ENCODE results near the gene DUS1L. TPM values are rescaled to one million over a fixed set of nuclear protein-coding genes. Genes with fewer than 3 reads are reported as not detected.
A peak's percentile ranks its signal among the peaks of the same experiment; 100 is the strongest.

The DUS1L gene
- total RNA-seq = 24.5 TPM

DNA sequence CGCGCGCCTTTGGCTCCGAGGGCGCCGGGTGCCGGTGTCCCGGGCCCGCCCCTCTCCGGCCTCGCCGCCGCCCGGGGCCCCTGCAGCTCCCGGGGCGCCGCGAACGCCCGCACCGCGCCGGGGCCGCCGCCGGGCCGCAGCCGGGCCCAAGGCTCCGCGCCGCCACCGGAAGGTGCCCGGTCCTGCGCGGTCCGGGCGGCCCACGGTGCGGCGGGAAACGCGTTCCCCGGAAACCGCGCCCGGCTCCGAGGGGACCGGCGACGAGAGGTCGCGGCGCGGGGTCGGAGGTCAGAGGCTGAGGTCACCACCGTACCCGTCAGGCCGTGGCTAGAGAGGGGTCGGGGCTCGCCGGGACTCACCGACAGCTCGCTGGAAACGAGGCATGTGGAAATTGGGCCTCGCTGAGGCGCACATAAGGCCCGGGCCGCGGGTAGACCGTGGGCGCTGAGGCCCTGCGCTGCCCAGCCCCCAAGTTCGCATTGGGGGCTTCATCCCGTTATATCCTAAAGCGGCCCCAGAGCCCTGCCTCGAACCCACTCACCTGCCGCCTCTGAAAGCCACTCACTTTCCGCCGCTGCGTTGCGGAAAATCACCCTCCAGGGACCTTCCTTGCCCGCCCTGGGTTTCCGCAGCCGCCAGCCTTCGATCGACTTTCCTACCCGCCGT lies at the start of gene DUS1L:
Gene DUS1L, minus strand, starts transcription at position 167 of the 666 bp plus-strand sequence. CDS start 745 bp downstream, outside the sequence.
- H3K9me3 ChIP-seq (ENCODE audit: control insufficient read depth in 3 of 3, low read length in 3 of 3) = no peaks in the 10 kb centered on the region
- H3K4me1 ChIP-seq (ENCODE audit: control insufficient read depth in 3 of 3, insufficient read depth in 3 of 3, low read length in 3 of 3) = peaks cover 21 to 30% (median 25%) of the 10 kb centered on the region in 3 donors
- peak within 1 kb of the TSS; percentile 91 to 96 (median 96) for H3K9ac ChIP-seq (ENCODE audit: low read depth in 1 of 3, low read length in 3 of 3)
- no peaks in the 10 kb centered on the region for H3K27me3 ChIP-seq (ENCODE audit: control insufficient read depth in 3 of 3, insufficient read depth in 3 of 3, low read length in 3 of 3)
- H3K27ac ChIP-seq (ENCODE audit: low read depth, low read length) = peak within 1 kb of the TSS; percentile 91
- peaks cover 28 to 30% (median 29%) of the 10 kb centered on the region in 3 donors for H3K36me3 ChIP-seq (ENCODE audit: control insufficient read depth in 3 of 3, insufficient read depth in 3 of 3, low read length in 3 of 3)
- H3K4me3 ChIP-seq (ENCODE audit: low read length in 3 of 3) = peak within 1 kb of the TSS; percentile 66 to 91 (median 89)

DNA sequence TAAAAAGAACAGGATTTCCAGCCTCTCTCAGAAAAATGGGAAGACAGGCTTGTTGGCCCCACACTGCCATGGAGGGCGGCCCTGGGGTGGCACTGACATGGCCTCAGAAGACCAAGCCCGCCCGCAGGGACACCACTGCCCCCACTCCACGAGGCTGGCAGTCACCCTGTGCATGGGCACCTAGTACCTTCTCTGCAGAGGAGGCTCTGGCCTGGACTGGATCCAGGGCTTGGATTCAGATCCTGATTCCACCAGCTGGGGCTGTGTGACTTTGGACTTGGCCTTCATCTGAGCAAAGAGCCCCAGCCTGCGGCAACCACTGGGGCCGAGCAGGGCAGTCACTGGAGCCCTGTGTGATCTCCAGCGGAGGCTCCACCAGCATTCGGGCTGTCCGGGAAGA lies 49.3 kb upstream of the DUS1L start:
- no peaks in the 10 kb centered on the region for H3K9me3 ChIP-seq (ENCODE audit: control insufficient read depth in 3 of 3, low read length in 3 of 3)
- H3K4me1 ChIP-seq (ENCODE audit: control insufficient read depth in 3 of 3, insufficient read depth in 3 of 3, low read length in 3 of 3) = no peaks in the 10 kb centered on the region
- H3K27me3 ChIP-seq (ENCODE audit: control insufficient read depth in 3 of 3, insufficient read depth in 3 of 3, low read length in 3 of 3) = no peaks in the 10 kb centered on the region
- peaks cover 2 to 11% (median 3%) of the 10 kb centered on the region in 3 donors for H3K36me3 ChIP-seq (ENCODE audit: control insufficient read depth in 3 of 3, insufficient read depth in 3 of 3, low read length in 3 of 3)
- H3K4me3 ChIP-seq (ENCODE audit: low read length in 3 of 3) = no peak overlapping the region
- H3K9ac ChIP-seq (ENCODE audit: low read depth in 1 of 3, low read length in 3 of 3) = no peak overlapping the region
- H3K27ac ChIP-seq (ENCODE audit: low read depth, low read length) = no peak overlapping the region

DNA sequence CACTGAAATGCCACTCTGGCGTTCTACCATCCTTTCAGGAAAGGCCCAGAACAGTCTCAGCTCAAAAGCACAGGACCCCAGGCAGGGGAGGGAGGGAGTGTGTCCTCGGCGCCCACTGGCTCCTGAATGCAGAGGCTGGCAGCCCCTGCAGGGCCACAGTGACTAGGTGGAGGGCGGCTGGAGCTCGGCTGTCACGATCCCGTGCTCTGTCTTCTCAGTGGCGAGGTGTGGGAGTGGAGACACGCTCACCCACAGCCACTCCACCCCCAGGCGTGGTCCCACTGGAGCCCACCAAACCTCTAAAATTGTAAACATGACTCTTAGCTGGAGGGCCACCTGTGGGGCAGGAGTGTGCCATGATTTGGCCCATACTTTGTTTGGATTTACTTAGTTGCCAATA lies 48.8 kb upstream of the DUS1L start:
- Histone ChIP-seq H3K27ac (ENCODE audit: low read depth, low read length) (no peak overlapping the region), H3K27me3 (ENCODE audit: control insufficient read depth in 3 of 3, insufficient read depth in 3 of 3, low read length in 3 of 3) (no peaks in the 10 kb centered on the region), H3K9ac (ENCODE audit: low read depth in 1 of 3, low read length in 3 of 3) (no peak overlapping the region), H3K9me3 (ENCODE audit: control insufficient read depth in 3 of 3, low read length in 3 of 3) (no peaks in the 10 kb centered on the region), H3K4me1 (ENCODE audit: control insufficient read depth in 3 of 3, insufficient read depth in 3 of 3, low read length in 3 of 3) (no peaks in the 10 kb centered on the region), H3K4me3 (ENCODE audit: low read length in 3 of 3) (no peak overlapping the region), H3K36me3 (ENCODE audit: control insufficient read depth in 3 of 3, insufficient read depth in 3 of 3, low read length in 3 of 3) (peaks cover 2 to 11% (median 3%) of the 10 kb centered on the region in 3 donors)

DNA sequence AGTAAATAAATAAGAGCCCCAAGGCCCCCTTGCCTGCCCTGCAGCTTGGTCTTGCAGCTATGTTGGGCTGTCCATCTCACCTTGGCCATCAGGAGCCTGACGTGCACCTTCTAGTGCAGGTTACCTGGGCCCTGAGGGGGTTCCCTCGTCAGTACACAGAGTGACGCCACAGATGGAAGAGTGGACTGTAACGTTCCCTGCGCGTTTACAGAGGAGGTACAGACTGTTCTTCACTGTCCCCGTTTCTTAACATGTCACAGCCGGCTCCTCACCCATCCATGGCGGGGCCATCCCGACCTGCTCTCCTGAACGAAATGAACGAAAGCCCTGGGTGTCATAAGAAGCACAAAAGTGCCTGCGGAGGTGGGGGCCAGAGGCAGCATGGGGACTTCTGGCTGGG lies 48.3 kb upstream of the DUS1L start:
- no peak overlapping the region for H3K27ac ChIP-seq (ENCODE audit: low read depth, low read length)
- H3K36me3 ChIP-seq (ENCODE audit: control insufficient read depth in 3 of 3, insufficient read depth in 3 of 3, low read length in 3 of 3) = peaks cover 2 to 11% (median 3%) of the 10 kb centered on the region in 3 donors
- no peaks in the 10 kb centered on the region for H3K27me3 ChIP-seq (ENCODE audit: control insufficient read depth in 3 of 3, insufficient read depth in 3 of 3, low read length in 3 of 3)
- no peak overlapping the region for H3K9ac ChIP-seq (ENCODE audit: low read depth in 1 of 3, low read length in 3 of 3)
- H3K9me3 ChIP-seq (ENCODE audit: control insufficient read depth in 3 of 3, low read length in 3 of 3) = no peaks in the 10 kb centered on the region
- no peaks in the 10 kb centered on the region for H3K4me1 ChIP-seq (ENCODE audit: control insufficient read depth in 3 of 3, insufficient read depth in 3 of 3, low read length in 3 of 3)
- no peak overlapping the region for H3K4me3 ChIP-seq (ENCODE audit: low read length in 3 of 3)

DNA sequence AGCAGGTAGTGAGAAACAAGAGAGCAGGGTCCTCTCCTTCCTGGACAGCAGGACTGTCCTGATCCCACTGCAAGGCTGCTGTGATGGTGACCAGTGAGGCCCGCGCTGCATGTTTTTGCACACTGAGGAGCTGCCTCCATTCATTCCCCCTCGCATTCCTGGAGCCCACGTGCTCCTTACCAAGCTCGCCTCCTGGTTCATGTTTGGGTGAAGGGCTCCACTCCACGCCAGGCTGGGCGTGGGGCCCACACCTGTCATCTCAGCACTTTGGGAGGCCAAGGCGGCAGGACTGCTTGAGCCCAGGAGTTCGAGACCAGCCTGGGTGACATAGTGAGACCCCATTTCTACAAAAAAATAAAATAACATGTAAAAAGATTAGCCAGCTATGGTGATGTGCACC lies 47.8 kb upstream of the DUS1L start:
- H3K27me3 ChIP-seq (ENCODE audit: control insufficient read depth in 3 of 3, insufficient read depth in 3 of 3, low read length in 3 of 3) = no peaks in the 10 kb centered on the region
- H3K36me3 ChIP-seq (ENCODE audit: control insufficient read depth in 3 of 3, insufficient read depth in 3 of 3, low read length in 3 of 3) = peaks cover 2 to 11% (median 3%) of the 10 kb centered on the region in 3 donors
- no peak overlapping the region for H3K4me3 ChIP-seq (ENCODE audit: low read length in 3 of 3)
- H3K9ac ChIP-seq (ENCODE audit: low read depth in 1 of 3, low read length in 3 of 3) = no peak overlapping the region
- no peaks in the 10 kb centered on the region for H3K9me3 ChIP-seq (ENCODE audit: control insufficient read depth in 3 of 3, low read length in 3 of 3)
- H3K27ac ChIP-seq (ENCODE audit: low read depth, low read length) = no peak overlapping the region
- H3K4me1 ChIP-seq (ENCODE audit: control insufficient read depth in 3 of 3, insufficient read depth in 3 of 3, low read length in 3 of 3) = no peaks in the 10 kb centered on the region

DNA sequence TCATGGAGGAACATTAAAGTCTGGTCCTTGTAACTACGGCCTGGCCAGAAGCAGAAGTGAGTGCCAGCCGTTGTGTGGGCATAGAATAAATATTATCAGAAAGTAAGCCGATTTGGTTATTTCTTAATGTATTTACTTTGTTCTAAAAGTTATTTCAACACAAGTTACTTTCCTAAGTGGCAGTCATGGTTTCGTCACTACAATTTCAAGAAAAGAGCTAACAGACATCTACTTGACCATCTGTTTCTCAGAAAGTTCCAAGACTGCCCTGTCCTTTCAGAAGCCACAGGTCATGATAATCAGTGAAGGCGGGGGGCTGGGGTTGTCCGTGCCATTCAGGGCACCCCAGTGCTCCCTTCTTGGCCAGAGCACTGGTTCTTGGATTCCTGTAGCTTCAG lies 47.3 kb upstream of the DUS1L start:
- Histone ChIP-seq H3K4me3 (ENCODE audit: low read length in 3 of 3) (no peak overlapping the region), H3K36me3 (ENCODE audit: control insufficient read depth in 3 of 3, insufficient read depth in 3 of 3, low read length in 3 of 3) (peaks cover 0 to 11% (median 3%) of the 10 kb centered on the region in 3 donors), H3K9me3 (ENCODE audit: control insufficient read depth in 3 of 3, low read length in 3 of 3) (no peaks in the 10 kb centered on the region), H3K4me1 (ENCODE audit: control insufficient read depth in 3 of 3, insufficient read depth in 3 of 3, low read length in 3 of 3) (peaks cover 2 to 4% (median 3%) of the 10 kb centered on the region in 3 donors), H3K9ac (ENCODE audit: low read depth in 1 of 3, low read length in 3 of 3) (no peak overlapping the region), H3K27me3 (ENCODE audit: control insufficient read depth in 3 of 3, insufficient read depth in 3 of 3, low read length in 3 of 3) (no peaks in the 10 kb centered on the region), H3K27ac (ENCODE audit: low read depth, low read length) (no peak overlapping the region)

DNA sequence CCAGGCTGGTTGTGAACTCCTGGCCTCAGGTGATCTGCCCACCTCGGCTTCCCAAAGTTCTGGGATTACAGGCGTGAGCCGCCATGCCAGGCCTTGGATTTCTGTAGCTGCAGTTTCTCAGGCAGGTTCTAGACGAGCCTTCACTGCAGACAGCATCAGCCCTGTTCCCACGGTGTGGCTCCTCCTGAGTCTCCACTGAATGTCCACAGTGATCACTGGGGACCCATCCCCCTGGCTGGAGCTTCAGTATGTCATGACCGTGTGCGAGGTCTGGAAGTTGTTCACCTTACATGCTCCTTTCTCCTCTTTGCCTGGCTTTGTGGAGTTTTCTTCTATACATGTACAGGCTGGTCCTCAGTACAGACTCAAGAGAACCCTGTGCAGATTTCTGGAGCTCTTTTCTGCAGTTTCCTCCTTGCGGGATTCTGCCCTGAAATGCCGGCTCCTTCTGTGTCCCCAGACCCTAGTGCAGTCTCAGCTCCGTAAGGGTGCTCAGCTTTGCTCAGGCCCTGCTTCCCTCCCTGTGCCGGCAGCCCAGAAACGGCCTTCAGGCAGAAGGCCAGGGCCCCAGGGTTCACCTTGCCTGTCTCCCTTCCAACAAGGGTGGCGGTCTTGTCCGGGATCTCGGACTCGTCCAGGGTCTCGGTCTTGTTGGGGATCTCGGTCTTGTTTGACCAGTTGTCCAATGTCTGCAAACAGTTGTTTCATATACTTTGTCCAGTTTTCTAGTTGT lies 46.7 kb upstream of the DUS1L start:
- no peak overlapping the region for H3K4me3 ChIP-seq (ENCODE audit: low read length in 3 of 3)
- no peak overlapping the region for H3K27ac ChIP-seq (ENCODE audit: low read depth, low read length)
- H3K9ac ChIP-seq (ENCODE audit: low read depth in 1 of 3, low read length in 3 of 3) = no peak overlapping the region
- peaks cover 7 to 10% (median 8%) of the 10 kb centered on the region in 3 donors for H3K4me1 ChIP-seq (ENCODE audit: control insufficient read depth in 3 of 3, insufficient read depth in 3 of 3, low read length in 3 of 3)
- H3K27me3 ChIP-seq (ENCODE audit: control insufficient read depth in 3 of 3, insufficient read depth in 3 of 3, low read length in 3 of 3) = no peaks in the 10 kb centered on the region
- H3K9me3 ChIP-seq (ENCODE audit: control insufficient read depth in 3 of 3, low read length in 3 of 3) = no peaks in the 10 kb centered on the region
- H3K36me3 ChIP-seq (ENCODE audit: control insufficient read depth in 3 of 3, insufficient read depth in 3 of 3, low read length in 3 of 3) = peaks cover 0 to 11% (median 3%) of the 10 kb centered on the region in 3 donors

DNA sequence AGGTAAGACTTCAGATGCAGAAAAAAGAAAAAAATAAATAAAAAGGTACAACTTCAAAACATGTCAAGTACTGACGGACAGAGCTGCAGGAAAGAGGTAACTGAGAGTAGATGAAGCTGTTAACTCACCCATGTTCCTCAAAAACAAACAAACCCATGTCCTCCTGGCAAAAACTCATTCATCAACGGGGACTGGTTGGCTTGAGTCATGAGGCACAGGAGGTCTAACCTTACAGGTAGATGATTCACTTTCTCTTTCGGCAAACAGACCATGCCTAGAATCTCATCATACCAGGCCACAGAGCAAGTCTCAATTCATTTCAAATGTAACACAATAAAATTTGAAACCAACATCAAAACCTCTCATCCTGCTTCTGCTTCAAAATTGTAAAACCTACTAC lies 44.7 kb upstream of the DUS1L start:
- no peak overlapping the region for H3K9ac ChIP-seq (ENCODE audit: low read depth in 1 of 3, low read length in 3 of 3)
- H3K27ac ChIP-seq (ENCODE audit: low read depth, low read length) = no peak overlapping the region
- no peaks in the 10 kb centered on the region for H3K27me3 ChIP-seq (ENCODE audit: control insufficient read depth in 3 of 3, insufficient read depth in 3 of 3, low read length in 3 of 3)
- H3K9me3 ChIP-seq (ENCODE audit: control insufficient read depth in 3 of 3, low read length in 3 of 3) = no peaks in the 10 kb centered on the region
- no peak overlapping the region for H3K4me3 ChIP-seq (ENCODE audit: low read length in 3 of 3)
- peaks cover 0 to 11% (median 3%) of the 10 kb centered on the region in 3 donors for H3K36me3 ChIP-seq (ENCODE audit: control insufficient read depth in 3 of 3, insufficient read depth in 3 of 3, low read length in 3 of 3)
- H3K4me1 ChIP-seq (ENCODE audit: control insufficient read depth in 3 of 3, insufficient read depth in 3 of 3, low read length in 3 of 3) = peaks cover 24 to 30% (median 26%) of the 10 kb centered on the region in 3 donors

DNA sequence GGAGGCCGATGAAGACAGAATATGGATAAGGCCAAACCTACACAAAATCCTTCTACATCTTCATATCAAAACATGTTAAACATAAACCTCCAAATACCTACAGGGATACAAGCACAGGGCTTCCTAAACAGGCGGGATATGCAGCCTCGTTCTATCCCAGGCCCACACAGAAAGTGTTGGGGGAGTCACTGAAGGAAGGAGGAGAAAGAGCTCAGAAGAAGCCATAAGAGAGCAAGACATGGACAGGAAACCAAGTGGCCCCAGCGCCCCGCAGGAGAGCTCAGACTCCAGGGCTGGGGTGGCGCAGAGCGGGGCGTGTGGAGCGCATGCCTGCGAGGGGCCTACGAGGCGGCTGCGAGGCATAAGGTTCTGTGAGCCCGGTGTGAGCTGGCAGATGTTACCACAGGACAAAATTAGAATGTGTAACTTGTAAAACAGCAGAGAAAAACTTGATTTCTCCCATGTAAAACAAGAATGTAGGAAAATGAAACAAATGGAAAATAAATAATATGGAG lies 43.4 kb upstream of the DUS1L start:
- no peaks in the 10 kb centered on the region for H3K27me3 ChIP-seq (ENCODE audit: control insufficient read depth in 3 of 3, insufficient read depth in 3 of 3, low read length in 3 of 3)
- H3K36me3 ChIP-seq (ENCODE audit: control insufficient read depth in 3 of 3, insufficient read depth in 3 of 3, low read length in 3 of 3) = peaks cover 0 to 11% (median 3%) of the 10 kb centered on the region in 3 donors
- no peaks in the 10 kb centered on the region for H3K9me3 ChIP-seq (ENCODE audit: control insufficient read depth in 3 of 3, low read length in 3 of 3)
- no peak overlapping the region for H3K27ac ChIP-seq (ENCODE audit: low read depth, low read length)
- H3K4me3 ChIP-seq (ENCODE audit: low read length in 3 of 3) = no peak overlapping the region
- H3K9ac ChIP-seq (ENCODE audit: low read depth in 1 of 3, low read length in 3 of 3) = no peak overlapping the region
- H3K4me1 ChIP-seq (ENCODE audit: control insufficient read depth in 3 of 3, insufficient read depth in 3 of 3, low read length in 3 of 3) = peaks cover 27 to 32% (median 30%) of the 10 kb centered on the region in 3 donors

DNA sequence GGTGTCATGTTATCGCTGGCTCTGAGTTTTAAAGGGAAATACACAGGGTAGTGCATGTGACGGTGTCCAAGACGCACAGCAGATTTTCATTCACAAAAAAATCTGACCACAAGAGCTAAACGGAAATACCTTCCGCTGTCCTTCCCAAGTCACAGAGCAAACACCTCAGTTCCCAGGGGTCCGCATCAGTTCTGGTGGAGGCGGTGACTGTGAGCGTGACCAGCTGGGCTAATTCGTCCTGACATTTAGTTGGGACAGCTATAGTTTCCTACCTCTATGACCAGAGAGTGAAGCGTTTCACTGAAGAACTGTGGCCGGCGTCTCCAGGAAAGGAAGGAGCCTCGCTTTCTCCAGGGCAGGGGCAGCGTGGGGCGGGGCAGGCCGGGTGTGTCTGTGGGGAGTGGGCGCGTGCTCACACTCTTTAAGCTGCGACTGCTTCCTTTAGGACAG lies 42.9 kb upstream of the DUS1L start:
- Histone ChIP-seq H3K9me3 (ENCODE audit: control insufficient read depth in 3 of 3, low read length in 3 of 3) (no peaks in the 10 kb centered on the region), H3K4me1 (ENCODE audit: control insufficient read depth in 3 of 3, insufficient read depth in 3 of 3, low read length in 3 of 3) (peaks cover 32 to 36% (median 33%) of the 10 kb centered on the region in 3 donors), H3K36me3 (ENCODE audit: control insufficient read depth in 3 of 3, insufficient read depth in 3 of 3, low read length in 3 of 3) (peaks cover 0 to 9% (median 0%) of the 10 kb centered on the region in 3 donors), H3K27ac (ENCODE audit: low read depth, low read length) (peak overlapping the region; percentile 4), H3K9ac (ENCODE audit: low read depth in 1 of 3, low read length in 3 of 3) (peak overlapping the region in 1 of 3 donors; percentile 25), H3K4me3 (ENCODE audit: low read length in 3 of 3) (no peak overlapping the region), H3K27me3 (ENCODE audit: control insufficient read depth in 3 of 3, insufficient read depth in 3 of 3, low read length in 3 of 3) (no peaks in the 10 kb centered on the region)
